SK-N-DZ (cell line): Measurements from ENCODE around the gene PRKCE.

Source experiments
- DNase-seq: peaks from one replicate; pipeline ENCODE4 v3.0.0-alpha.2; 2015; ENCODE audit warnings: low spot score

PRKCE gene

DNA sequence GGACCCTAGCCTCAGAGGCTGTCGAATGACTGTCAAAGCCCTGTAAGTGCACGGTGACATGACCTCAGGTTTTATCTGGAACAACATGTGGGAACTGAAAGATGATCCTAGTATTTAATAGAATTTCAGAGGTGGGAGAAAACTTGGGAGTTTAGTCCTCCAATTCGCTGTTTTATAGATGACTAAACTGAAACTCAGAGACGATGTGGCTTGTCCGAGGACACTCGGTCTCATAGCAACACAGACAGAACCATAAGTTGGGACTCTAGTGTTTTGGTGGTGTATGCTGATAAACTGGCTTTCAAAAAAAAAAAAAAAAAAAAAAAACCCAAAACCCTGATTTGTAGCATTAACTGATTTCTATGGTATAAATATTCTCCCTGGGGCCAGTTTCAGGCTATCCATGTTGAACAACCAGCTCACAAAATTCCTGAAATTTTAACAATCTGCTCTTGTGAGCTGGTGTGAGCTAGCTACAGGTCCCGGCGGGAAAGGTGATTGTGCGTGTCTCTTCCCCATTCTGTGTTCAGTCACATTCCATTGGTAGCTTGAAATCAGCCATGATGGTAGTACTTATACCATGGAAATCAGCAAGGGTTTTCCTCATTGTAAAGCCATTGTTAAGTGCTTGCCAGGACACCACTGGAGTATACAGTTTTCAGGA lies 450.2 kb downstream of the PRKCE start:
- DNase-seq: no peak

GRCh38 chr2:46106690-46107089 lies 455.2 kb downstream of the PRKCE start:
- no peak for DNase-seq

- DNase-seq: no peak
These were observed 463.5 kb downstream of the PRKCE start for GRCh38 chr2:46114996-46115395.

- no peak for DNase-seq
These were observed 464.7 kb downstream of the PRKCE start for GRCh38 chr2:46116150-46116549.

GRCh38 chr2:46116553-46116991 lies 465.1 kb downstream of the PRKCE start:
- no peak for DNase-seq

DNA sequence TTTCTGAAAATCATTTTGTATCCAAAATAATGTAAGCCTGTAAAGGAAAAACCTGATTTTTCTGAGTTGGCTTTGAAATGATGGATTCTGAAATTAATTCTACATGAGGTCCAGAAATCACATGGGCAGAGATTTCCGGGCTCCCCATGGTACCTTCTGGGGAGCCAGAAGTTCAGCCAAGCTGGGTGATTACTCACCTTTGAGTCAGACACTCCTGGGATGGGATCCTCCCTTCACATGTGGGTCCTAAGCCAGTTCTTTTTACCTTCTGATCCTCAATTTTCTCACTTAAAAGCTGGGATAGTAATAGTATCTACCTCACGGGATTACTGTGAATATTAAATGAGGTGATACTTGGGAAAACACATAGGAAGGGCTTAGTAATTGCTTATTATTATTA lies 465.9 kb downstream of the PRKCE start:
- no peak for DNase-seq

GRCh38 chr2:46117994-46118393 lies 466.5 kb downstream of the PRKCE start:
- no peak for DNase-seq

GRCh38 chr2:46118656-46119371 lies 467.3 kb downstream of the PRKCE start:
- DNase-seq: no peak

DNA sequence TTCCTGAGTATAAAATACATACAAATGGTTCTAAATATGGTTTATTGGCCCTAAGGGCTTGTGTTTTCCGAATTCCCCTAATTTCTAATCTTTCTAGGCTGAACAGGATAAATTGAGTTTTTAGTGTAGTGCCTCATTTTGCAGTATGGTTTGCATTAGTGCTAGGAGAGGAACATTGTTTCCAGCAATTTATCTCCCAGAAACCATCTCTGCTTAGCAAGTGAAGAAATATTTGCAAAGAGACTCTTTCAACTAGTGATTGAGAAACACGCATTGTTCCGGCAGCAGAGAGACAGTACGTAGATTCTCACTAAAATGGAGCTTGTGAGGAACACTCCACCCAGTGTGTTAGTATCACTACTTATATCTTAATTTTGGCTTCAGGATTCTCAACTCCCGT lies 468.0 kb downstream of the PRKCE start:
- DNase-seq: no peak

DNA sequence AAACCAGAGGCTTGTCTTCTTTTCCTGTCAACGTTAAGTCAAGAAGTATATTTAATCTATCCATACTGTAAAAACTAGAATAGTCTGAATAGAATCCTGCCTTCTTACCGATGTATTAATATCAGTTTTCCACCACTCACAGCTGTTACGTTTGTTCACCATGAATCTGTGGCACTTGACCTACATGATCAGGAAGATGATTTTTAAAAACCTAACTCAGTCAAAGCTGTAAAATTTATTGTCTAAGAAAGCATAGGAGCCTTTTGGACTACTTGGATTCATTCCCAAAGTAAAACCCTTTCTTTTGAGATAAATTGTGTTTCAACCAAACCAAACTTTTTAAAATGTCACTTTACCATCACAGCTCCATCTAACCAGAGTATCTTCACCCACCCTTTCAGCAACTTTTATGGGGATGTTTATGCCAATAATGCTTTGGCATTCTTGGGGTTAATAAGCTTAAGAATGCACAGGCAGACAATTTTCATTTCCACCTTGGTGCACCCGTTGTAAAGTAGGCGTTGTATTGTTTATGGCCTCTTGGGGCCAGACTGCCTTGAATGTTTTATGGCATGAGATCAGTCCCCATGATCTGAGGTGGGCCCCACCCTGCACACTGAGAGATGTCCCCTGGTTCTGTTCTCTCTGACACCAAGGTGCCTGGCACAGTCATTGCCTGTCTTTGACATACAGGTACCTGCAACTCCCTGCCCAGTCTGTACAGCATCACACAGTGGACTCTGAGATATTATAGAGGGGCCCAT lies 469.5 kb downstream of the PRKCE start:
- no peak for DNase-seq

DNA sequence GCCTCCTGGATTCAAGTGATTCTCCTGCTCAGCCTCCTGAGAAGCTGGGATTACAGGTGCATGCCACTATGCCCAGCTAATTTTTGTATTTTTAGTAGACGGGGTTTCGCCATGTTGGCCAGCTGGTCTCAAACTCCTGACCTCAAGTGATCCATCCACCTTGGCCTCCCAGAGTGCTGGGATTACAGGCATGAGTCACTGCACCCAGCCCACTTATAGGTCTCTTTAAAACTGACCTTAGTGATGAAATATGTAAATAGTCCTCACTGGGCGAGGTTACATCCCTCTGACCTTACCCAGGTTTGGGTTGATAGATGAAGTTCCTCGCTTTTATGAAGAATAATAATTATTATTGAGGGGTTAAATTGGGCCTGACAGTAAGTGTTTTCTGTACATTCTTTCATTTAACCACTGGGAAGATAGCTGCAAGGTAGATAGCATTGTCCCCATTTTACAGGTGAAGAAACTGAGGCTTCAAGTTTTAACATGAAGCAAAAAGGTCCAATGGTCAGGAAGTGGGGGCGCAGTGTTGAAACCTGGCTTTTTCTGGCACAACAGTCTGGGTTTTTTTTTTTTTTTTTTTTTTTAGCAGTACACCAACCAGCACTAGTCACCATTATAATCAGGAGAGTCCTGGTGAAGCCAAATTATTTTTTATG lies 471.0 kb downstream of the PRKCE start:
- no peak for DNase-seq

GRCh38 chr2:46123013-46123412 lies 471.5 kb downstream of the PRKCE start:
- no peak for DNase-seq

DNA sequence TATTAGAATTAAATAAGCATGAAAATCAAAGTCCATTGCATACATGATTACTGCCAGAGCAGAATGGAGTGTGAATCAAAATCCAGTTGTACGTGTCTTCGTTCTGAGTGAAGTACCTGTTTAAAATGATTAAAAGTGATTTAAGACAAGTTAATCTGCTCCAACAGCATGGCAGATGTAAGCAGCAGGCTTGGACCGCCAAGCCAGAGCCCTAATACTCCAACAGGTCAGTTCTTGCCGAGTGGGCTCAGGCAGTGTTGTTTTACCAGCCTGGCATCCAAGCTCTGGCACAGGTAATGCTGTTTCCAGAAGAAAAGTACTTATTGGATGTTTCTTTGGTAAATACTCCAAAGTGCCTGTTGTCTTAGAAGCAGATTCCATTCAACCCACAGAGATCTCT lies 474.3 kb downstream of the PRKCE start:
- no peak for DNase-seq

DNA sequence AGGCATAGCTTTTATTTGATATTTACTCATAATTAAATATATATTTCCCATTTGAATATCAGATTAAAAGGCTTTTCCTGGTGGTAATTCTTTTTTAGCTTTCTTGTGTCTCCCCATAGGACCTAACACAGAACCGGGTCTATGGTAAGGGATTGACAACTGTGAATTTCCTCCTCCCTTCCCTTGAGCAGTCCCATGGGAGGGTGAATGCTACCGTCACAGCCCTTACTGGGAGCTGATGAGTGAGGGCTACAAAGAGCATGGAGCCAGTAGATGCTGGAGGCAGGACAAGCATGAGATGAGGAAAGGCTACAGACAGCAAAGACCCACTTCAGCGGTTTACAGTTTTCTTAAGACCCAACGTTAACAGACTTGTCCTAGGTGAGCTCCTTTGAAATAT lies 475.1 kb downstream of the PRKCE start:
- DNase-seq: no peak

DNA sequence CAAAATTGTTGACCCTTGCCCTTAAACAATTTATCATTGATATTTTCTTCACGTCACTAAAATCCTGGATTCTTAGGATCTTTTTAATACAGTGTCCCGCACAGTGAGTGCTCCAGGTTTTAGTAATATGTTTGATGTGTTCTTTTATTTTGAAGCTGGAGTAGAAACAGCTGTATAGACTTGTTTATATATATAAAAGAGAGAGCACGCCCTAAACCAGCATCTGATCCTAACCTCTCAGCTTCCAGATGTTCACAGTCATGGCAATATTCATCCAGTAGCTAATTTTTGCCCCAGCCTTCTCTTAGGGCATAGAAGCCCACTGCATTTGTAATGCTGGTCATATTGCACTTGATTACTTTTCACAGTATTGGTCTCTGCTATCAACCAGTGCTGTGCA lies 475.7 kb downstream of the PRKCE start:
- no peak for DNase-seq

- no peak for DNase-seq
These were observed 479.0 kb downstream of the PRKCE start for GRCh38 chr2:46130511-46130910.

- no peak for DNase-seq
These were observed 481.5 kb downstream of the PRKCE start for GRCh38 chr2:46132996-46133395.

- no peak for DNase-seq
These were observed 483.2 kb downstream of the PRKCE start for GRCh38 chr2:46134531-46135227.

- DNase-seq: no peak
These were observed 483.9 kb downstream of the PRKCE start for GRCh38 chr2:46135228-46135855.

- no peak for DNase-seq
These were observed 484.5 kb downstream of the PRKCE start for GRCh38 chr2:46135958-46136357.

DNA sequence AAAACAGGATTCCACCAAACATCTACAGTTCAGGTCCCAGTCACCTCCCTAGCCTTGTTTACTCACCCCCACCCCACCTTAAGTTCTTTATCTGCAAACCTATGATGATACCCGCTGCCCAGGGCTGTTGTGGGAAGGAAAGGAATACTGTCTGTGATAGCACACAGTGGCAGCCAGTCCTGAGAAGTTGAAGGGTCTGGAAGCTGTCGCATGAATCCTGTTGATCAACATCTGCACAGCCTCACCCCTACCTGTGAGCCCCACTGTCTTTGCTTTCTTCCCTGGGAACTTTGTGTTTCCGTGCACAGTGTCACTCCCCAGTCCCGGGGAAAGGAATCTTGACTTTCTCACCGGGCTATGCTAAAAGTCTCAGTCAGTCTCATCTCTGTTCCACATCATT lies 485.0 kb downstream of the PRKCE start:
- DNase-seq: no peak
